Activated T-helper 2 cell treated with anti-CD3 and anti-CD28 coated beads, Interferon-gamma antibody, Interleukin-2, Interleukin-4, amounts not matched to agents 10 μg/mL and 5 μg/mL and 100 μg/mL, durations not matched to agents 14 hours and 24 hours and 36 hours (primary cell): ENCODE results near the gene BCO2. TPM values are rescaled to one million over a fixed set of nuclear protein-coding genes. Genes with fewer than 3 reads are reported as not detected.

ENCODE experiments used
- total RNA-seq: library from RNA; stranded (reverse); gene quantifications from 2 replicates; pipeline ENCODE4 v1.2.3, GENCODE V29; 2022

The BCO2 gene
- total RNA-seq, 1 donor from 2014 or later = 1.2 TPM

Other genes with a start within 250 kb of the BCO2 start
- gene DIXDC1, start 238.2 kb upstream of the BCO2 start, total RNA-seq = 30.0 and 30.7 TPM in 2 replicates
- gene DLAT, start 150.1 kb upstream of the BCO2 start, total RNA-seq = 47.2 and 47.3 TPM in 2 replicates
- 0.23 and 0.46 TPM in 2 replicates for gene PIH1D2, start 101.5 kb upstream of the BCO2 start, total RNA-seq
- gene NKAPD1, start 101.2 kb upstream of the BCO2 start, total RNA-seq = 24.6 and 25.0 TPM in 2 replicates
- gene TIMM8B, start 88.8 kb upstream of the BCO2 start, total RNA-seq = 72.6 and 77.5 TPM in 2 replicates
- 81.7 and 91.0 TPM in 2 replicates for gene SDHD, start 88.6 kb upstream of the BCO2 start, total RNA-seq
- 1.5 and 1.7 TPM in 2 replicates for gene IL18, start 11.4 kb upstream of the BCO2 start, total RNA-seq
- 0.57 TPM in 1 of 2 replicates, not detected in the other for gene TEX12, start 8.1 kb upstream of the BCO2 start, total RNA-seq
- gene PTS, start 50.9 kb downstream of the BCO2 start, total RNA-seq = 30.5 and 33.4 TPM in 2 replicates
- gene PLET1, start 85.3 kb downstream of the BCO2 start, total RNA-seq = not detected in 2 replicates